Measurements from ENCODE around the gene S1PR2. TPM values are rescaled to one million over a fixed set of nuclear protein-coding genes. Genes with fewer than 3 reads are reported as not detected.

Gene S1PR2
- total RNA-seq, 3 donors from 2014 or later, result 1.2 to 8.4 (median 6.5) TPM

DNA sequence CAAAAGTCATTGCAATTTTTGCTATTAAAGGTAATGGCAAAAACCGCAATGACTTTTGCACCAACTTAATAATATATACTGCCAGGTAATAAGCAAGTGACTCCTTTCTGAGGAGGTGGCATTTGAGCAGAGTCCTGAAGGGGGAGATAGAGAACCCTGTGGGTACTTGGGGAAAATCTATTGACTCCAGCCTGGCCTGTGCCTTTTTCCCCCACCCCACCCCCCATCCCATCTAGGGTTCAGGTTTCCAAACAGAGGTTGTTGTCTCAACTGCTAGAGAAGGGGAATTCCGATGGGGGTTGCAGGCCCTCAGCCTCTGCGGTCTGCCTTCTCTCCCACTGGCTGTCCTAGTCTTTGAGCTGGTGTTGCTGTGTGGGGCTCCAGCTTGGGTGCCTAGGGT lies 11.5 kb downstream of the S1PR2 start:
- peak; percentile 65 for ATAC-seq
- no peak overlapping the region for H3K4me3 ChIP-seq
- intact Hi-C loops (cut with DNase I, micrococcal nuclease), result no loop called here
- TF ChIP-seq, protein P1, sequence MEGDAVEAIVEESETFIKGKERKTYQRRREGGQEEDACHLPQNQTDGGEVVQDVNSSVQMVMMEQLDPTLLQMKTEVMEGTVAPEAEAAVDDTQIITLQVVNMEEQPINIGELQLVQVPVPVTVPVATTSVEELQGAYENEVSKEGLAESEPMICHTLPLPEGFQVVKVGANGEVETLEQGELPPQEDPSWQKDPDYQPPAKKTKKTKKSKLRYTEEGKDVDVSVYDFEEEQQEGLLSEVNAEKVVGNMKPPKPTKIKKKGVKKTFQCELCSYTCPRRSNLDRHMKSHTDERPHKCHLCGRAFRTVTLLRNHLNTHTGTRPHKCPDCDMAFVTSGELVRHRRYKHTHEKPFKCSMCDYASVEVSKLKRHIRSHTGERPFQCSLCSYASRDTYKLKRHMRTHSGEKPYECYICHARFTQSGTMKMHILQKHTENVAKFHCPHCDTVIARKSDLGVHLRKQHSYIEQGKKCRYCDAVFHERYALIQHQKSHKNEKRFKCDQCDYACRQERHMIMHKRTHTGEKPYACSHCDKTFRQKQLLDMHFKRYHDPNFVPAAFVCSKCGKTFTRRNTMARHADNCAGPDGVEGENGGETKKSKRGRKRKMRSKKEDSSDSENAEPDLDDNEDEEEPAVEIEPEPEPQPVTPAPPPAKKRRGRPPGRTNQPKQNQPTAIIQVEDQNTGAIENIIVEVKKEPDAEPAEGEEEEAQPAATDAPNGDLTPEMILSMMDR (IDR thresholded peaks at IDR 0.05), result no peak
- H3K4me1 ChIP-seq (ENCODE audit: low read depth), result no peaks in the 10 kb centered on the region
- no peaks in the 10 kb centered on the region for H3K36me3 ChIP-seq (ENCODE audit: low read depth)
- no peaks in the 10 kb centered on the region for H3K9me3 ChIP-seq
- DNase-seq, result peak in 1 of 3 donors; percentile 25

DNA sequence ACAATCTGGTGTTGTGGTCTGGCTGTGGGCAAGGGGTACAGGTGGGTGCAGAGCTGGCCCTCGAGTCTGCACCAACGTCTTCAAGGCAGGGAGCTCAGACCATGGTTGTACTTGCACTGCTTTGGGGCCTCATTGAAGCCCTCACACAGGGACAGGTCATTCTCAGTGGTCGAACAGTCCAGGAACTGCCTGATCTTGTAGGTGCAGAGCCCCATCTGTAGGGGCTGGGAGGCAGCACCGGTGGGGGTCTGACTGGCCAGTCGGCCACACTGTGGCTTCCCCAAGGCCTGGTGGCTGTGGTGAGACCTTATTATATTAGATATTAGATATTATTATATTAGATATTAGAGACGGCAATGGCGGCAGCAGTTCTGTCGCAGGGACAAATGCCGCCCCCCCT lies 14.0 kb downstream of the S1PR2 start:
- Histone ChIP-seq H3K4me3 (no peak overlapping the region), H3K36me3 (ENCODE audit: low read depth) (no peaks in the 10 kb centered on the region), H3K4me1 (ENCODE audit: low read depth) (no peaks in the 10 kb centered on the region), H3K9me3 (no peaks in the 10 kb centered on the region)
- ATAC-seq (no peak), DNase-seq (no peak)
- intact Hi-C loops (cut with DNase I, micrococcal nuclease), result no loop called here
- TF ChIP-seq, protein P1 (IDR thresholded peaks at IDR 0.05), result no peak

DNA sequence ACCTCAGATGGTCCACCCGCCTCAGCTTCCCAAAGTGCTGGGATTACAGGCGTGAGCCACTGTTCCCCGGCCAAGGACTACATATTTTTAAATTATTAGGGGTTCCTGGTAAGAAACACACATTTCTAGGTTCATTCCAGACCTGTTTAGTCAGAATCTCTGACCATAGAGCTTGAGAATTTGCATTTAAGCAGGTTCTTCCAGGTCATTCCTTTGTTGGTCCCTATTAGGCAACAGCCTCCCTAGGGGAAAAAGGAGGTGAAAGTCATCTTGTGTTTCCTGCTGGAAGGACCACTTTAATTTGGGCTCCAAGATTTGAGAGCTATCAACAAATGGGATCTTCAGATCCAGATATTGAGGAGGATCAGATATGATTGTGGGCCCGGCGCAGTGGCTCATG lies 16.3 kb downstream of the S1PR2 start:
- no peaks in the 10 kb centered on the region for H3K9me3 ChIP-seq
- H3K36me3 ChIP-seq (ENCODE audit: low read depth), result no peaks in the 10 kb centered on the region
- ATAC-seq (no peak), DNase-seq (no peak)
- H3K4me1 ChIP-seq (ENCODE audit: low read depth), result no peaks in the 10 kb centered on the region
- no peak overlapping the region for H3K4me3 ChIP-seq
- intact Hi-C loops (cut with DNase I, micrococcal nuclease), result no loop called here
- TF ChIP-seq, protein P1 (IDR thresholded peaks at IDR 0.05), result no peak

DNA sequence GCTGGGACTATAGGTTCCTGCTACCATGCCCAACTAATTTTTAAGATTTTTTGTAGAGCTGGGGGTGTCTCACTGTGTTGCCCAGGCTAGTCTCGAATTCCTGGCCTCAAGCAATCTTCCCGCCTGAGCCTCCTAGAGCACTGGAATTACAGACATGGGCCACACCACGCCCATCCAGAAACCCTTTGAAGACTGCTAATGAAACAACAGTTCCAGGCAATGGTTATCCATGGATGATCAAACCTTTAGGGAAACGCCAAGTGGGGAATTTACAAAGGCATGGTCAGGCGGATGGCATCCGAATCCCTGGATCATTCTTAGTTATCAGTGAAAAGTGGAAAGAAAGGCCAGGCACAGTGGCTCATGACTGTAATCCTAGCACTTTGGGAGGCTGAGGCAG lies 19.4 kb downstream of the S1PR2 start:
- TF ChIP-seq, protein P1 (IDR thresholded peaks at IDR 0.05), result no peak
- Histone ChIP-seq H3K36me3 (ENCODE audit: low read depth) (no peaks in the 10 kb centered on the region), H3K4me1 (ENCODE audit: low read depth) (no peaks in the 10 kb centered on the region), H3K9me3 (peaks cover 4% of the 10 kb centered on the region), H3K4me3 (no peak overlapping the region)
- no peak for DNase-seq
- no peak for ATAC-seq
- intact Hi-C loops (cut with DNase I, micrococcal nuclease), result no loop called here

DNA sequence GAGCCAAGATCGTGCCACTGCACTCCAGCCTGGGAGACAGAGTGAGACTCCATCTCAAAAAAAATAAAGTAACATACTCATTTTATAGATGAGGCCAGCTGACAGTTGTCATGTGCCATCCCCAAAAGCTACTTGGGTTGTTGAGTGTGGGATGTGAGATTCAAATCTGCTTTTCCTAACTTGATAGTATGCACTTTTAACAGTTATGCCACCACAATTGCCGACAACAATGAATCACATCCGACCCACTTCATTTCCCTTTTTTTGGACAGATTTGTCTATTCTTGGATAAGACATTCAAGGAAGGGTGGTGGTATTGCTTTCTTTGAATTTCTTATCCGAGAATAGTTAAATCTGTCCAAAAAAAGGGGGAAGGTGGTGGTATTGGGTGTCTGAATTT lies 20.1 kb downstream of the S1PR2 start:
- intact Hi-C loops (cut with DNase I, micrococcal nuclease), result no loop called here
- ATAC-seq (no peak), DNase-seq (no peak)
- H3K4me3 ChIP-seq, result no peak overlapping the region
- no peaks in the 10 kb centered on the region for H3K4me1 ChIP-seq (ENCODE audit: low read depth)
- H3K9me3 ChIP-seq, result peaks cover 4% of the 10 kb centered on the region
- H3K36me3 ChIP-seq (ENCODE audit: low read depth), result no peaks in the 10 kb centered on the region
- TF ChIP-seq, protein P1 (IDR thresholded peaks at IDR 0.05), result no peak

DNA sequence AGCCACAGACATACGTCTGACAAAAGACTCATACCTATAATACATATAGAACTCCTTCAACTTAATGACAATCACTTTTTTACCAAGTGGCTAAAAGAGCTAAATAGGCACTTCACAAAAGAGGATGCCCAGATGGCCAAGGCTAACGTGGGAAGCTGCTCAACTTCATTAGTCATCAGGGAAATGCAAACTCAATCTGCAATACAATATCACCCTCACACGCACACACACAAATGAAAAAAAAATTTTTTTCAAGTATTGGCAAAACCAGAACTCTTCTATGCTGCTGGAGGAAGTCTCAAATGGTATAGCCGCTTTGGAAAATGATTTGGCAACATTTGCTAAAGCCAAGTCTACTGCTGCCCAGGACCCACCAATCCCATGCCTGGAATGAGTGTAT lies 21.8 kb downstream of the S1PR2 start:
- Histone ChIP-seq H3K4me3 (no peak overlapping the region), H3K36me3 (ENCODE audit: low read depth) (no peaks in the 10 kb centered on the region), H3K4me1 (ENCODE audit: low read depth) (no peaks in the 10 kb centered on the region), H3K9me3 (peaks cover 4% of the 10 kb centered on the region)
- TF ChIP-seq, protein P1 (IDR thresholded peaks at IDR 0.05), result no peak
- intact Hi-C loops (cut with DNase I, micrococcal nuclease), result no loop called here
- ATAC-seq (no peak), DNase-seq (no peak)

Measured in mucosa of descending colon (tissue), 3 donors.